ENCODE measurements around the gene EID2.

EID2 gene

DNA sequence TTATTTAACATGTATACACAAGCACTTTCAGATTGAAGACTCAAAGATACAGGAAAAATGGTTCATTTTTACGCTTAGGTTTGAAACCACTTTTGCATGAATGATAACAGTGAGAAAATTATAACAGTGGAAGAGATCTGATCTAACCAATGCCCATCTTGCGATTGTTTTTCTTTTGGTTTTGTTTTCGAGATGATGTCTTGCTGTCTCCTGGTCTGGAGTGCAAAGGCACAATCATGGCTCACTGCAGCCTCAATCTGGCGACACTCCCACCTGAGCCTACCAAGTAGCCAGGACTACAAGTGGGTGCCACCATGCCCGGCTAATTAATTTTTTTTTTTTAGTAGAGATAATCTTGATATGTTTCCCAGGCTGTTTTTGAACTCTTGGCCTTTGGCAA, 10.2 kb upstream of the EID2 start:
- Mint-ChIP-seq H3K27me3 (no peaks in the 10 kb centered on the region), H3K4me1 (peaks cover 15% of the 10 kb centered on the region), H3K4me3 (no peak overlapping the region), H3K27ac (no peak overlapping the region), H3K9me3 (no peaks in the 10 kb centered on the region), H3K36me3 (ENCODE audit: low read depth) (no peaks in the 10 kb centered on the region)
- DNase-seq (no peak), ATAC-seq (no peak)

- Mint-ChIP-seq H3K4me1 (peaks cover 35% of the 10 kb centered on the region), H3K9me3 (no peaks in the 10 kb centered on the region), H3K27me3 (no peaks in the 10 kb centered on the region), H3K27ac (no peak overlapping the region), H3K4me3 (no peak overlapping the region), H3K36me3 (ENCODE audit: low read depth) (no peaks in the 10 kb centered on the region)
- DNase-seq (no peak), ATAC-seq (no peak)
Measured at GRCh38 chr19:39546599-39546998, 6.6 kb upstream of the EID2 start.

- H3K27ac Mint-ChIP-seq = peak overlapping the region; percentile 4
- ATAC-seq (no peak), DNase-seq (no peak)
- H3K9me3 Mint-ChIP-seq = no peaks in the 10 kb centered on the region
- no peak overlapping the region for H3K4me3 Mint-ChIP-seq
- H3K27me3 Mint-ChIP-seq = peaks cover 2% of the 10 kb centered on the region
- H3K36me3 Mint-ChIP-seq (ENCODE audit: low read depth) = peaks cover 2% of the 10 kb centered on the region
- H3K4me1 Mint-ChIP-seq = peaks cover 43% of the 10 kb centered on the region
Measured at GRCh38 chr19:39544911-39545310, 5.0 kb upstream of the EID2 start.

DNA sequence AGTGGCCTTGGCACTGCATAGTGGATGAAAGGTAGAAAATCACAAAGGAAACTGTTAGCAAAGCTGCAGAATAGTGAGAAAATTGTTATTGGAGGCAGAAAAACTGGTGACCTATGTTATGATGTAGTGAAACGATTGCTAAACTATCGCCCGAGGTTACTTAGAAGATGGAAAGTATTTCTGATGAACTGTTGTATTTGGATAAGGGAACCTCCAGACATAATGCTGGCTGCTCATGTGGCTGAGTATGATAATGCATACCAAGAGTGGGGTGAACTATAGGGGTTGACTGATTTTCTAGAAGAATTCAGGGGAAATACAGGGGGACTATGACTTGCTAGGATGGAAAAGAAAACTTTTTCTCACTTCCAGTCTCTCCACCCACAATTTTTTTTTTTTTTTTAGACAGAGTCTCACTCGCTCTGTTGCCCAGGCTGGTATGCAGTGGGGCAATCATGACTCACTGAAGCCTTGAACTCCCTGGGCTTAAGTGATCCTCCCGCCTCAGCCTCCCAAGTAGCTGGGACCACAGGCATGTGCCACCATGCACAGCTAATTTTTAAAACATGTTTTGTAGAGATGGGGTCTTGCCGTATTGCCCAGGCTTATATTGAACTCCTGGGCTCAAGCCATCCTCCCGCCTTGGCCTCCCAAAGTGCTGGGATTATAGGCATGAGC, 4.4 kb upstream of the EID2 start:
- no peak overlapping the region for H3K4me3 Mint-ChIP-seq
- H3K9me3 Mint-ChIP-seq = no peaks in the 10 kb centered on the region
- H3K27me3 Mint-ChIP-seq = peaks cover 2% of the 10 kb centered on the region
- ATAC-seq (peak; percentile 33), DNase-seq (no peak)
- peaks cover 44% of the 10 kb centered on the region for H3K4me1 Mint-ChIP-seq
- H3K27ac Mint-ChIP-seq = peak overlapping the region; percentile 4
- H3K36me3 Mint-ChIP-seq (ENCODE audit: low read depth) = peaks cover 3% of the 10 kb centered on the region

DNA sequence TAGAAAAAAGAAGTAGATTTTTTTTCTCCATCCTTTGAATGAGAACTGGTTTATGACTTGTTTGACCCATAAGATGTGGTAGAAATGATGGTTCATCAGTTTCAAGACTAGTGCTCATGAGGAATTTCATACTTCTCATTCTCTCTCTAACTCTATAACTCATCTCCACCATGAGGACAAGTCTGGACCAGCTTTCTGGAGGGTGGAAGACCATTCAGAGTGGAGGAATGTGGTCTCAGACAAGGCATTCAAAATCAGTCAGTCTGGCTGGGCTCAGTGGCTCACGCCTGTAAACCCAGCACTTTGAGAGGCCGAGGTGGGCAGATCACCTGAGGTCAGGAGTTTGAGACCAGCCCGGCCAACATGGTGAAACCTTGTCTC, 3.5 kb upstream of the EID2 start:
- peaks cover 2% of the 10 kb centered on the region for H3K27me3 Mint-ChIP-seq
- H3K9me3 Mint-ChIP-seq = no peaks in the 10 kb centered on the region
- ATAC-seq (no peak), DNase-seq (no peak)
- H3K36me3 Mint-ChIP-seq (ENCODE audit: low read depth) = peaks cover 4% of the 10 kb centered on the region
- H3K27ac Mint-ChIP-seq = peak overlapping the region; percentile 66
- no peak overlapping the region for H3K4me3 Mint-ChIP-seq
- peaks cover 51% of the 10 kb centered on the region for H3K4me1 Mint-ChIP-seq

DNA sequence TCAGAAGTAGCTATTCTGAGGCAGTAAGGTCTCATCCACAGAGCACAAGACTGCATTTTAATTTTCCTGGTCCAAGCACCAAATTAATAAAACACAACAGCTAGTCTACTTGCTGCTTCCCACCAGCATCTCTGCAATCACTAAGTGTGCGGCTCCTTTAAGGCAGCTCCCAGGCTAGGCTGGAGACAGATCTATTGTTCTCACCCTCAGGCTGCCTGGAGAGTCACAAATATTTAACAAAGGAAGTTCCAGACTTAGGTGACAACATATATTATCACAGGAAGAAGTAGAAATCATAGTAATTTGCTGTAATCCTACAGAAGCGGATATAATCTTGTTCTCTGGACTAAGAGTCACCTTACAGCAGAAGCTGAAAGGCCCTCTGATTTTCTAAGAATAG, 2.2 kb upstream of the EID2 start:
- Mint-ChIP-seq H3K4me1 (peaks cover 61% of the 10 kb centered on the region), H3K27ac (no peak overlapping the region), H3K4me3 (no peak overlapping the region), H3K36me3 (ENCODE audit: low read depth) (peaks cover 10% of the 10 kb centered on the region), H3K9me3 (no peaks in the 10 kb centered on the region), H3K27me3 (peaks cover 2% of the 10 kb centered on the region)
- DNase-seq = no peak
- ATAC-seq = no peak

- Mint-ChIP-seq H3K36me3 (ENCODE audit: low read depth) (peaks cover 10% of the 10 kb centered on the region), H3K4me1 (peaks cover 56% of the 10 kb centered on the region), H3K27ac (peak overlapping the region; percentile 96), H3K9me3 (no peaks in the 10 kb centered on the region), H3K4me3 (peak overlapping the region; percentile 97), H3K27me3 (peaks cover 2% of the 10 kb centered on the region)
- ATAC-seq (no peak), DNase-seq (no peak)
Measured at GRCh38 chr19:39540333-39540673, 342 bp upstream of the EID2 start.

DNA sequence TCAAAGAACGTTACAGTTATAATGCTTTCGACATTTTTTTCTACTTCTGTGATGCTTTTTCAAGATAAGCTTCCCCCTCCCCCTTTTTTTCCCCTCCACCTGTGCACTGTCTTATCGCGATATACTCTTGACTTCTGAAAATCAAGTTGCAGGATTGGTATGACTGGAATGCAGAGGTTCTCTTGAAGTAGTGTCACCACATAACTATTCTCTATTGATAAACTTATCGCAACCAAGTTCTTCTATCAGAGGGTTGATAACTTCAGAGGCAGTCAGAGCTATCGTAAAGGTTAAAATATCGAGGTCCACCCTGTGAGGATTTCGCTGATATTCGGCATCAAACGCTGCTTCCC, 820 bp downstream of the EID2 start:
- H3K27ac Mint-ChIP-seq = peak overlapping the region; percentile 95
- peak overlapping the region; percentile 97 for H3K4me3 Mint-ChIP-seq
- ATAC-seq = no peak
- no peaks in the 10 kb centered on the region for H3K9me3 Mint-ChIP-seq
- H3K36me3 Mint-ChIP-seq (ENCODE audit: low read depth) = peaks cover 10% of the 10 kb centered on the region
- H3K4me1 Mint-ChIP-seq = peaks cover 48% of the 10 kb centered on the region
- no peak for DNase-seq
- peaks cover 2% of the 10 kb centered on the region for H3K27me3 Mint-ChIP-seq

- DNase-seq (no peak), ATAC-seq (no peak)
- Mint-ChIP-seq H3K4me1 (peaks cover 40% of the 10 kb centered on the region), H3K36me3 (ENCODE audit: low read depth) (peaks cover 7% of the 10 kb centered on the region), H3K27me3 (no peaks in the 10 kb centered on the region), H3K27ac (no peak overlapping the region), H3K9me3 (no peaks in the 10 kb centered on the region), H3K4me3 (no peak overlapping the region)
Measured at GRCh38 chr19:39533791-39534190, 6.2 kb downstream of the EID2 start.

GRCh38 chr19:39533003-39533512, 6.9 kb downstream of the EID2 start:
- ATAC-seq = peak; percentile 8
- Mint-ChIP-seq H3K4me1 (peaks cover 36% of the 10 kb centered on the region), H3K36me3 (ENCODE audit: low read depth) (peaks cover 2% of the 10 kb centered on the region), H3K27me3 (no peaks in the 10 kb centered on the region), H3K4me3 (peak overlapping the region; percentile 93), H3K9me3 (no peaks in the 10 kb centered on the region), H3K27ac (peak overlapping the region; percentile 89)
- DNase-seq = no peak

GRCh38 chr19:39532233-39533002, 7.5 kb downstream of the EID2 start, which contains the start of gene EID2B:
EID2B (minus strand) TSS chr19:39532852; CDS start chr19:39532802, 50 bp downstream.
- peak within 1 kb of the TSS; percentile 93 for H3K4me3 Mint-ChIP-seq

DNA sequence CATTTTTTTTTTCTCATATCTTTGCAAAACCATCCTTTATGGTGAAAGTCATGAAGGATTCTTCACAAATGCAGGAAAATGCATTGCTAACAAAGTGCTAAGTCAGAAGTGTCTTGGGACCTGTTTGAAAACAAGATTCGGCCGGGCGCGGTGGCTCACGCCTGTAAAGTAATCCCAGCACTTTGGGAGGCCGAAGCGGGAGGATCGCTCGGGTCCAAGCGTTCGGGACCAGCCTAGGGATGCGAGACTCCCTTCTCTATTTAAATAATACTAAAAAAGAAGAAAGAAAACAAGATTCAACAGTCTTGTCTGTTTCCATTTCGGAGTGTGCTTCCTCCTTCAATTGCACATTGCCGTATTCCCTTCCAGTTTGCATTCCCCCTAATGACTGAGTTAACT, 8.1 kb downstream of the EID2 start:
- Mint-ChIP-seq H3K4me1 (peaks cover 29% of the 10 kb centered on the region), H3K36me3 (ENCODE audit: low read depth) (no peaks in the 10 kb centered on the region), H3K27me3 (no peaks in the 10 kb centered on the region), H3K27ac (peak overlapping the region; percentile 89), H3K9me3 (no peaks in the 10 kb centered on the region), H3K4me3 (peak overlapping the region; percentile 93)
- ATAC-seq (no peak), DNase-seq (no peak)

More at GRCh38 chr19:39532233-39533002, 7.5 kb downstream of the EID2 start, which contains the start of gene EID2B:
- ATAC-seq (peak; percentile 96), DNase-seq (peak; percentile 94)
- Mint-ChIP-seq H3K27ac (peak within 1 kb of the TSS; percentile 89), H3K27me3 (no peaks in the 10 kb centered on the region), H3K4me1 (peaks cover 30% of the 10 kb centered on the region), H3K36me3 (ENCODE audit: low read depth) (no peaks in the 10 kb centered on the region), H3K9me3 (no peaks in the 10 kb centered on the region)

GRCh38 chr19:39525205-39525604, 14.8 kb downstream of the EID2 start:
- H3K4me3 Mint-ChIP-seq = no peak overlapping the region

GRCh38 chr19:39524495-39524894, 15.5 kb downstream of the EID2 start:
- Mint-ChIP-seq H3K36me3 (ENCODE audit: low read depth) (no peaks in the 10 kb centered on the region), H3K4me1 (peaks cover 15% of the 10 kb centered on the region), H3K9me3 (no peaks in the 10 kb centered on the region), H3K27me3 (no peaks in the 10 kb centered on the region), H3K27ac (no peak overlapping the region), H3K4me3 (no peak overlapping the region)
- ATAC-seq = no peak
- no peak for DNase-seq

More at GRCh38 chr19:39525205-39525604, 14.8 kb downstream of the EID2 start:
- Mint-ChIP-seq H3K9me3 (no peaks in the 10 kb centered on the region), H3K27ac (no peak overlapping the region), H3K4me1 (peaks cover 15% of the 10 kb centered on the region), H3K27me3 (no peaks in the 10 kb centered on the region), H3K36me3 (ENCODE audit: low read depth) (no peaks in the 10 kb centered on the region)
- DNase-seq (no peak), ATAC-seq (no peak)

All from activated naive CD8-positive, alpha-beta T cell treated with anti-CD3 and anti-CD28 coated beads, Interleukin-2, amount 50 U/mL, for 24 hours (primary cell).